NCI-H146 treated with DMSO at 0.1 percent for 48 hours (cell line): ENCODE results near the gene TMEM154.

Experiments
- DNase-seq: peaks from one replicate; lab custom pipeline; 2025; ENCODE audit not compliant: unreplicated experiment; lab: John Stamatoyannopoulos, UW

TMEM154 gene

GRCh38 chr4:152598454-152598853 lies 81.3 kb downstream of the TMEM154 start:
- DNase-seq = no peak

DNA sequence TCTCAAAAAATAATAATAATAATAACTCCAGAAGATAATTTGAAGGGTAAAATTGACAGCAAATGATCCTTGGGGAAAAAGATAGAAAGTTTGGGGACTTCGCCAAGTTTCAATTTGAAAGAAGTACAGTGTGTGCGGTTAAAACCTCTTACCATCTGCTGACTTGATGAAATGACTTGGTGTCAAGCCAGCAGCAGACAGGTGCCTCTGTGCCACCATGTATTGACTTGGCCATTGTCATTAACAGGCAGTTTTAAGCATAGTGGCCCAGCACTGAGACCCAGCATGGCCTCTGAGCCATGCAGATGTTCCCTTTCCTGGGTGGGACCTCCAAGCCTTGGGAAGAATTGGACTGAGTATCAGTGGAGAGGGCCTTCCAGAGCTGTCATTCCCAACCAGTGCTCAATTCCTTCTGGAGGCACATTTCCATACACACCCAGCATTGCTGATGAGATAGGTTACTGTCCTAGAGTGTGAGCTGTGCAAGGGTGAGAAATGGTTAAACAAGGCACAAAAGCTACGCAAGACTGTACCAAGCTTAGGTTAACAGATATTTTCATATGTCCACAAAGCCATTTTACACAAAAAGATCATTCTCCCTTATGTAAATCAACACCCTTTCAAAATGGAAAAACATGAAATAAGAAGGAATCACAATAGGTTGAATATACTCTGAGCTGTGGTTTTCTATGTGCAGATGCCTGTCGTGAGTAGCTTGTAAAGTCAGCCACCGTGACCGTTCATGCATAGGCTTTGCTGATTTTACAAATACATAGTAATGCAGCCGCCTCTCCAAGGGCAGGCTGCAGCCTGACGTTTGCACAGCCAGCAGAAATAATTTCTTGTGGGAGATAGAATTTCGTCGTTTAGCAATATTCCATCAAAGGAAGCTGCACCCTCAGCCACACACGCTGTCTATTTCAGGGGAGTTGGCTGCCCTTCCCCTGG lies 84.5 kb downstream of the TMEM154 start:
- DNase-seq = no peak

DNA sequence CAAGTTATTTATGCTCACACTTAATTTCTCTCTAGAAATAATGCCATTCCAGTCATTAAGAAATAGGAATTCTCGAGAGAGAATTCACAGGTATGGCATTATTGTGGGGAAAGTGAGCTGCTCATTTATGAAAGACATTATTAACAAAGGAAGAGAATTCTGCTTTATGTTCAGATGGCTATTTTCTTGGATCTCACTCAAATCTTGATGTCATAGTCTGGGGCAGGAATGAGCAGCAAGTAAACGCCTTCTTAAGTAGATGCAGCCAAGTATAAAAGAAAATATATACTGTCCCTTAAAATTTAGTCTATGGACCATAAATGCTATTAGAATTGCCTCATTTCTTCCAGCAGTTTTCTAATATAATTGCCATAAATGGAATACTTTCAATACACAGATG lies 85.7 kb downstream of the TMEM154 start:
- DNase-seq = no peak

DNA sequence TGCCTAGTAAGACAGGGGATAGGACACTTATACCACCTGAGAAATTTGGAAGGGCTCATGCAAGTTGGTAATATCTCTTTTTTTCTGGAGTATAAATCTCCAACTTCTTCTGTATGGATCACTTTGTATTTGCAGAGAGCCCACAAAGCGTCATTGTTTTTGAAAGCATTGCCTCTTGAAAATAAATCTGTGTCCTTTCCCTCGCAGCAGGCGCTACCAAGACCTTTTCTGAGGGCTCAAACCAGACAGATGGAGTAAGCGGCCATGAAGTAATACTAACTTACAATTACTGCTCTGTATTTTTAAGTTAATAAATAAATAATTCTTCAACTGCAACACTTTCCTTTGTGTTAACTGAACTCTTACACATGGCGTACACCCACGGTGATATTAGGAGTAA lies 87.9 kb downstream of the TMEM154 start:
- no peak for DNase-seq

DNA sequence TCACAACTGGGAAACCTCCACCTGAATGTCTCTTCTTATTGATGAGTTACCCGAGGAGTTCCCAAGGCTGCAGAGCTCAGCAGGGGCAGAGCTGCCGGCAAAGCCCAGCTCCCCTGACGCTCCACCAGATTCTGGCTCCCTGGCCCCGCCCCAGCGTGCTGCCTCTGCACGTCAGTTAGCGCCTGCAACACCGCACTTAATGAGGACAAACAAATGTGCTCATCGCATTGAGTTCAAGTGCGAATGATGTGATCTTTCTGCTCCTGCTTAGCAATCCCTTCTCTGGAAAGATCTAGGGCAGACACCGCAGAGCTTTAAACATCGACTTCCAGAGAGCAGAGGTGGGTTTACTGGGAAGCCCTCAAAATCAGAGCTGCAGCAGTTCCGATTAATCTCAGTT lies 88.4 kb downstream of the TMEM154 start:
- peak; percentile 3 for DNase-seq

GRCh38 chr4:152590179-152591031 lies 89.4 kb downstream of the TMEM154 start:
- no peak for DNase-seq

DNA sequence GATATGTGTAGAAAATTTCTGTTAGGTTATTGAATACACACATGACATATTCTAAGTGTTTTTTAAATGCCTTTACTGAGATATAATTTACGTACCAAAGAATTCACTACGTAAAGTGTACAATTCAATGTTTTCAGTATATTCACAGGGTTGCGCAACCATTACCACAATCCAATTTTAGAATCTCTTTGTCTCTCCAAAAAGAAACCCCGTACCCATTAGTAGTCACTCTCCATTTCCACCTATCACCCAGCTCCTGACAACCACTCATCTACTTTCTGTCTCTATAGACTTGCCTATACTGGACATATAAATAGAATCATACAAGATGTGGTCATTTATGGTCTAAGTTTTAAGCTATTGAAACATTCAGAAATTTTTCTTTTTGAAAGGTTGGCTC lies 90.9 kb downstream of the TMEM154 start:
- DNase-seq = no peak

- DNase-seq = no peak
Measured at GRCh38 chr4:152587127-152587526, 92.7 kb downstream of the TMEM154 start.

DNA sequence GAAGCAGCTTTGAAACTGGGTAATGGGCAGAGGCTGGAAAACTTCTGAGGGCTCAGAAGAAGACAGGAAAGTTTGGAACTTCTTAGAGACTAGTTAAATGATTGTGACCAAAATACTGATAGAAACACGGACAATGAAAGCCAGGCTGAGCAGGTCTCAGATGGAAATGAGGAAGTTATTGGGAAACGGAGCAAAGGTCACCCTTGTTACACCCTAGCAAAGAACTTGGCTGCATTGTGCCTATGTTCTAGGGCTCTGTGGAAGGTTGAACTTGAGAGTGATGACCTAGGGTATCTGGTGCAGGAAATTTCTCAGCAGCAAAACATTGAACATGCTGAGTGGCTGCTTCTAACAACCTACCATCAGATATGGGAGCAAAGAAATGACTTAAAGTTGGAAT lies 93.1 kb downstream of the TMEM154 start:
- DNase-seq = no peak

GRCh38 chr4:152585023-152585441 lies 94.8 kb downstream of the TMEM154 start:
- DNase-seq = no peak

- no peak for DNase-seq
Measured at GRCh38 chr4:152581536-152582160, 98.1 kb downstream of the TMEM154 start.

DNA sequence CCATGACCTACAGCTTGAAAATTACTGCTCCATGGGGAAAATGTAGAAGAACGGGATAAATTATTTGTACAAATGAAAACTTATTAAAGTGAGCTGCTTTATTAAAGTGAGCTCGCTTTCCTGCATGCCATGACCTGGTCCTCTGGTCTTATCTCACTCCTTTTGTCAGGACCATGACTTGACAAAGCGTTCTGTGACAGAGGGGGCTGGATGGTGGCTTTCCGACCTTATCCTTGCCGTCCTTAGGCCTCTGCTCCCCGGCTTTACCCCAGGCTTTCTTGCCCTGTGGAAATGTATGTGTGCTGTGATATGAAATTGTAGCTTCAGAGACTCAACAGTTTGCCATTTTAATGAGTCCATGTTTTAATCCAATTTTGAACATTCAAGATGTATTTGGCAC lies 99.9 kb downstream of the TMEM154 start:
- DNase-seq = no peak

DNA sequence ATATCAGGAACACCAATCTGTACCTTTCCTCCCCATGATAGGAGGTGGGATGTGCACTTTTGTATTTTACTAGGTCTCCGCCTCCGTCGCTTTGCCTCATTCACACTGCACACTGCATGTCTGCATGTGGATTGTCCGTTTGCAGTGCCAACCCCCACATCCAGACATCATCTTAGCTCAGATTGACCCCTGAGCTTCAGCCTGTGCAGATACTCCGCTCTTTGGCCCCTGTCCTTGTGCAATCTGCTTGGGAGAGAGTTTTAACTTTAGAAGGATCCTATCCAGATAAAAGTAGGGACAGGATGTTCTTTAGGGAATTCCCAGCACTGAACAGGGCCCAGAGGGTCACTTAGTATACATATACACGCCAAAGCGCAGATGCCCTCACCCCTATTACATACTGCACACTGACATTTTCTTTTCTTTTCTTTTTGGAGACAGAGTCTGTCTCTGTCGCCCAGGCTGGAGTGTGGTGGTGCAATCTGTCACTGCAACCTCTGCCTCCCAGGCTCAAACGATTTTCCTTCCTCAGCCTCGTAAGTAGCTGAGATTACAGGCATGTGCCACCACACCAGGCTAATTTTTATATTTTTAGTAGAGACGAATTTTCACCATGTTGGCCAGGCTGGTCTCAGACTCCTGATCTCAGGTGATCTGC lies 100.6 kb downstream of the TMEM154 start:
- DNase-seq = no peak

GRCh38 chr4:152578670-152579069 lies 101.1 kb downstream of the TMEM154 start:
- DNase-seq = no peak

DNA sequence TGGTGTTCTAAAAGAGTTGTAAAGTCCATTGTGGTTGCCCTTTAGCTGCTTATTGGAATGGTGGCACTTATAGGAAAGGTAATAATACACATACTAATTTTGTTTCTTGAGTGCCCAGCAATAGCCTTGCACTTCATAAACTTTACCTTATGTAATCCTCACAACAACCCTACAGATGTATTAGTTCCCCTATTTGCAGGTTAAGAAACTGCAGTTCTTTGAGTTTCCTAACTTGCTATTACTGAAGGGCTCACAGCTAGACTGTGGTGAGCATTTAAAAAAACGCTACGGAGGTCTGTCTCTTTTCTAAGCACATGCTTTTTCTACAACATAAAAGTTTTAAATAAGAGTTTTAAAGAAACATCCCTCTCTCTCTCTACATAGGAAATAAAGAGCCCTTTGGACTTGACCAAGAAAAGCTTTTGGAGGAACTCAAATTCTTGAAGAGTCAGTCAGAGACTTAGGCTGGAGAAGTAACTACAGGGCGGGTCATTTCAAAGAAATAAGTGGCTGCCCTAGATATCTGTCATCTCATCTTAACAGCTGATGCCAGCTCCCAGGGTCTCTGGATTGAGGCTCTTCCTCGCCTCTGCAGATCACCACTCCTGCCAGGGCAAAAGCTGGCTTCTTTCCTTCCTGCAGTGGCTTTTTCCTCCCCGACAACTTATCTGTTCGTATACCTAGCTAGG lies 101.9 kb downstream of the TMEM154 start:
- DNase-seq = no peak

GRCh38 chr4:152575533-152575932 lies 104.3 kb downstream of the TMEM154 start:
- no peak for DNase-seq

- no peak for DNase-seq
Measured at GRCh38 chr4:152573861-152574260, 105.9 kb downstream of the TMEM154 start.

DNA sequence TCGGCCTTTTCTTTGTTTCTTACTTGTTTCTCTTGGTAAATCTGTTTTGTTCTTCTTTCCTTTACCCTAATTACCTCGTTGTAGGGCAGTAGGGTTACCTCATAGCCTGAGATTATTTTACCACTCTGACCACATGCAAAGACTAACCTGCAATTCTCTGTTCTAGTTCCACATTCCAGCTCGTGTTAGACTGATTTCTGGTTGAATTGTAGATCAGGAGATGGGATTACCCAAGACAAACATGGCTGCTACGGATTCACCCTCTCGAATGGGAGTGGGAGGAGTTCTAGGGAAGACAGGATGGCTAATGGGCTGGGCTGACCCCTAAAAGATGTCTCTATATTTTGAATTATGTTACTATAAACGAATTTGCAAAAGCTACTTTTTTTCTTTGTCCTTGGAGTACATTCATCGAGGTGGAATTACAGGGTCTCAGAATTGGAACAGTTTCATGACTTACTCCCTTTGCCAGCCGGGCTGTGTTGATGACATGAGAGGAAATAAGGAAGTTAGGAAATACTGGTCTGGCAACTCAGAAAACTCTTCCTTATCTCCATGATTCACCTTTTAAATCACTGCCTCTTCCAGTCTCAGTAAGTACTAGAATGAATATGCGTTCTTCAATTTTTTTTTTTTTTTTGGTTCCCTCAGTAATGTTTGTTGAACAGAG lies 107.2 kb downstream of the TMEM154 start:
- no peak for DNase-seq

DNA sequence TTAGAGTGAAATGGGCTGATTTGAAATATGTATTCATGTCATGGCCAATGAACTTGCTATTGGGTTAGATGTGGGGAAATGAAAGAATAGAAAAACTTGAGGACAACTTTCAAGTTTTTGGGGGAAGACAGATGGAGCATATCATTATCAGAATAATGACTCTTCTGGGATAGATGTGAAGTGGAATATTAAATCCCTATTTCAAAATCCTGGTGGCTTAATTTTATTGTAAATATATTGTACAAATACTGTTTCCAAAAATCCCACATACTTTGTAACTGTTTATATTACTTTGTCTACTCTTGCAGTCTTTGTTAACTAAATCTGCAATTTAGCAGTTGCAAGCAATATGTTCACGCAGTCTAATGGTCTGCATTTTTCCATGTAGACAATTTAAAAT lies 108.0 kb downstream of the TMEM154 start:
- no peak for DNase-seq

DNA sequence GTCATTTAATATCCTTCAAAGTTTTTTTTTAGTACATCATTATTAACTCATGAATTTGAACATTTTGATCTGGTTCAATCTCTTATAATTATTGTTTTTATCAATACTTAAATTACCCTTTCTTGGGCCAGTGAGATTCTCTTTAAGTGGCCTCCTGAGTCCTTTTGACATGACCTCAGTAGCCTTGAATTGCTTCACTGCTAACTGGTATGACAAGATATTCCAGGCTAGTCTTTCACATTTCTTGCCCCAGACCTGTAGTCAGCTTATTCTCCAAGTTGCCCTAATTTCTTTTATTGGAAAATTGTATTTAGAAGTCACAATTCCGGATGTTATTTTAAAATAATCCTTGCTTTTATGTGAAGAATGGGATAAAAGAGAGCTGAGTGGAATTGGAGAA lies 108.5 kb downstream of the TMEM154 start:
- no peak for DNase-seq
